Measurements from ENCODE around the gene USP9X.

USP9X gene

DNA sequence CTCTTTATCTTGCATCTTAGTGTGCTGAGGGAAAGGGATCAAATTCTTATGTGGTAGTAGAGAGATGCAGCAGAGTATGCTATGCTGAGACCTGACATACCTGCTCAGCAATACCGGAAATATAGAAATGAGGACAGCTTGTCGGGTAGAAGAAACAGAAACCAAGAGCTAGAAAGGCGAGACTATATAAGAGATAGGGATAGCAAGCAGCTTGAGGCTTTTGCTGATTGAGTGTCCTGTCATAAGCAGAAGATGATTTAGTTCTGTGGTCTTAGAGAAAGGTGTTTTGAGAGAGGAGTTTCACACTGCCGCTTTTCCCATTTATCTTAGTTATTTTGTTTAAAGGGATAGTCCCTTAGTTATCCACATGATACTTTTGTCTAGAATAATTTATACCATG lies 31.7 kb downstream of the USP9X start:
- H3K27ac ChIP-seq, result peak overlapping the region; percentile 29
- no peaks in the 10 kb centered on the region for H3K27me3 ChIP-seq (ENCODE audit: control insufficient read depth, insufficient read depth, low read length)
- H3K36me3 ChIP-seq (ENCODE audit: control insufficient read depth, insufficient read depth, low read length), result no peaks in the 10 kb centered on the region
- no peak overlapping the region for H2AFZ ChIP-seq
- no peaks in the 10 kb centered on the region for H3K9me3 ChIP-seq (ENCODE audit: control insufficient read depth, low read length)
- H3K4me3 ChIP-seq (ENCODE audit: low read depth, low read length), result no peak overlapping the region
- peaks cover 29% of the 10 kb centered on the region for H3K79me2 ChIP-seq
- H3K4me1 ChIP-seq, result peaks cover 7% of the 10 kb centered on the region
- TF ChIP-seq, protein P1, sequence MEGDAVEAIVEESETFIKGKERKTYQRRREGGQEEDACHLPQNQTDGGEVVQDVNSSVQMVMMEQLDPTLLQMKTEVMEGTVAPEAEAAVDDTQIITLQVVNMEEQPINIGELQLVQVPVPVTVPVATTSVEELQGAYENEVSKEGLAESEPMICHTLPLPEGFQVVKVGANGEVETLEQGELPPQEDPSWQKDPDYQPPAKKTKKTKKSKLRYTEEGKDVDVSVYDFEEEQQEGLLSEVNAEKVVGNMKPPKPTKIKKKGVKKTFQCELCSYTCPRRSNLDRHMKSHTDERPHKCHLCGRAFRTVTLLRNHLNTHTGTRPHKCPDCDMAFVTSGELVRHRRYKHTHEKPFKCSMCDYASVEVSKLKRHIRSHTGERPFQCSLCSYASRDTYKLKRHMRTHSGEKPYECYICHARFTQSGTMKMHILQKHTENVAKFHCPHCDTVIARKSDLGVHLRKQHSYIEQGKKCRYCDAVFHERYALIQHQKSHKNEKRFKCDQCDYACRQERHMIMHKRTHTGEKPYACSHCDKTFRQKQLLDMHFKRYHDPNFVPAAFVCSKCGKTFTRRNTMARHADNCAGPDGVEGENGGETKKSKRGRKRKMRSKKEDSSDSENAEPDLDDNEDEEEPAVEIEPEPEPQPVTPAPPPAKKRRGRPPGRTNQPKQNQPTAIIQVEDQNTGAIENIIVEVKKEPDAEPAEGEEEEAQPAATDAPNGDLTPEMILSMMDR (IDR thresholded peaks at IDR 0.05), result no peak
- H3K9ac ChIP-seq, result no peak overlapping the region
- H3K4me2 ChIP-seq (ENCODE audit: low read length), result peak overlapping the region; percentile 59

DNA sequence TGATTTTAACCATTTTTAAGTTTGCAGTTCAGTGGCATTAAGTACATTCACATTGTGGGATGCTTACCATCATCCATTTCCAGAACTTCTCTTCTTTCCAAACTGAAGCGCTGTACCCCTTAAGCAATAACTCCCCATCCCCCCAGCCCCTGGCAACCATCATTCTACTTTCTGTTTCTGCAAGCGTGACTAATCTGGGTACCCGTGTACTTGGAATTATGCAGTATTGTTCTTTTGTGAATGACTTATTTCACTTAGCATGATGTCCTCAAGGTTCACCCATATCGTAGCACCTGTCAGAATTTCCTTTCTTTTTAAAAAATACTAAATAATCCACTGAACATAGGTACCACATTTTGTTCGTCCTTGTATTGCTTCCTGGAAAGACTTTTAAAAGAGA lies 32.9 kb downstream of the USP9X start:
- H3K27me3 ChIP-seq (ENCODE audit: control insufficient read depth, insufficient read depth, low read length), result no peaks in the 10 kb centered on the region
- peaks cover 36% of the 10 kb centered on the region for H3K79me2 ChIP-seq
- H3K9me3 ChIP-seq (ENCODE audit: control insufficient read depth, low read length), result no peaks in the 10 kb centered on the region
- no peak overlapping the region for H2AFZ ChIP-seq
- no peak overlapping the region for H3K4me2 ChIP-seq (ENCODE audit: low read length)
- no peak overlapping the region for H3K27ac ChIP-seq
- peaks cover 9% of the 10 kb centered on the region for H3K4me1 ChIP-seq
- TF ChIP-seq, protein P1 (IDR thresholded peaks at IDR 0.05), result no peak
- no peak overlapping the region for H3K4me3 ChIP-seq (ENCODE audit: low read depth, low read length)
- no peak overlapping the region for H3K9ac ChIP-seq
- no peaks in the 10 kb centered on the region for H3K36me3 ChIP-seq (ENCODE audit: control insufficient read depth, insufficient read depth, low read length)

DNA sequence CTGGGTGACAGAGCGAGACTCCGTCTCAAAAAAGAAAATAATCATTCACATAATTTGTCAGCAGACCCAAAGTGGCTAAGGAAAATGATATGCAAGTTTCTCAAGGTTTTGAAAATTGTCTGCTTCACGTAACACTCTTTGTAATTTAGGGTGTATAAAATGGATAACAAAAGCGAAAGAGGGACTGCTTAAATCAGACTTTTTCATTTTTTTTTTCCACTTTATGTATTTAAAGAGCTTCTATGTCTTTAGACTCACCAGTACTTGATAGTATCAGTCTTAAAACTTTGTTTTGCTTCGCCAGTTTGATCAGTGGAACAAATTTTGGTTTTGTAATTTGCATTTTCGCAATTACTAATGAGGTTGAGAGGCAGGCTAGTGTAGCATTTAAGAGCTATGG lies 34.6 kb downstream of the USP9X start:
- TF ChIP-seq, protein P1 (IDR thresholded peaks at IDR 0.05), result no peak
- no peak overlapping the region for H3K9ac ChIP-seq
- H3K4me3 ChIP-seq (ENCODE audit: low read depth, low read length), result no peak overlapping the region
- H3K27ac ChIP-seq, result no peak overlapping the region
- no peak overlapping the region for H3K4me2 ChIP-seq (ENCODE audit: low read length)
- no peaks in the 10 kb centered on the region for H3K9me3 ChIP-seq (ENCODE audit: control insufficient read depth, low read length)
- H3K36me3 ChIP-seq (ENCODE audit: control insufficient read depth, insufficient read depth, low read length), result no peaks in the 10 kb centered on the region
- no peak overlapping the region for H2AFZ ChIP-seq
- peaks cover 9% of the 10 kb centered on the region for H3K4me1 ChIP-seq
- H3K79me2 ChIP-seq, result peaks cover 40% of the 10 kb centered on the region
- H3K27me3 ChIP-seq (ENCODE audit: control insufficient read depth, insufficient read depth, low read length), result no peaks in the 10 kb centered on the region

DNA sequence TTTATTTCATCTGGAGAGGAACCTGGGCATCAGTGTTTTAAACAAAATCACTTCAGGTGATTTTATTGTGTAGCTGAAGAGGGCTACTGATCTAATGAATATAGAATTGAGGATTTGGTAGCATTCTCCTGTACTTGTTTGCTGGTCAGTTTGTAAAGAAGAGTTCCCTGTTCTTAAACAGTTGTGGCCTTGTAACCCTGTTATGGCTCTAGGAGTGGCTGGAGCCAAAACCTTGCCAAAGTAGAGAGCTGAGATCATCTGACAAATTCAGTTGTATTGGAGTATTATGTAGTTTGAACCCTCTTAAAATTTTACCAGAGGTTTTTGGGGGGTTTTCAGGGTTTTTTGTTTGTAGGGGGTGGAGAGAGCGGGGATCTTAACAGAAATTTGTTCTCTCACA lies 36.5 kb downstream of the USP9X start:
- TF ChIP-seq, protein P1 (IDR thresholded peaks at IDR 0.05), result no peak
- H3K36me3 ChIP-seq (ENCODE audit: control insufficient read depth, insufficient read depth, low read length), result no peaks in the 10 kb centered on the region
- no peak overlapping the region for H2AFZ ChIP-seq
- H3K4me1 ChIP-seq, result peaks cover 6% of the 10 kb centered on the region
- no peak overlapping the region for H3K9ac ChIP-seq
- H3K79me2 ChIP-seq, result peaks cover 36% of the 10 kb centered on the region
- H3K4me2 ChIP-seq (ENCODE audit: low read length), result no peak overlapping the region
- H3K9me3 ChIP-seq (ENCODE audit: control insufficient read depth, low read length), result no peaks in the 10 kb centered on the region
- no peak overlapping the region for H3K27ac ChIP-seq
- H3K4me3 ChIP-seq (ENCODE audit: low read depth, low read length), result no peak overlapping the region
- H3K27me3 ChIP-seq (ENCODE audit: control insufficient read depth, insufficient read depth, low read length), result no peaks in the 10 kb centered on the region

DNA sequence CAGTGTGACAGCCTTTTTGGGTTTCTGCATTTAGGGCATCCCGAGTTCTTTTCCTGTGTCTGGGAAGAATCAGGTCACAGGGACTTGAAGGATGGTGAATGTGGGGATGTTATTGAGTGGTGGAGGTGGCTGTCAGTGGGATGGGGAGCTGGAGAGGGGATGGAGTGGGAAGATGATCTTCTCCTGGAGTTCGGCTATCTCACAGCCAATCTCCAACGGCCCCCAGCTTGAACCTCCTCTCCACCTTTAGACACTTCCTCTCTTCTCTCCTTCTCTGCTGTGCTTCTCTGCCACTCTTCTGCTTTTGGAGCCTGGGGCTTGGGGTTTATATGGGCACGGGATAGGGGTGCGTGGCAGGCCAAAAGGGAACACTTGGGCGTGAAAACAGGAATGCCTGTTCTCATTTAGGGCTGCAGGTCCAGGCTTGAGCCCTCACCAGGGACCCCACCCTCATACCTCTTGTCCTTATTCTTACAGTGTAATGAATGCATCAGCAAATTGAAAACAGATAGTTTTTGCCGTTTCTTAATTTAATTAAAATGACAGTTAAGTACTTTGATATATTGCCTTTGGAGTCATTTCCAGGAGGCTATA lies 37.5 kb downstream of the USP9X start:
- H3K4me1 ChIP-seq, result peaks cover 6% of the 10 kb centered on the region
- no peaks in the 10 kb centered on the region for H3K9me3 ChIP-seq (ENCODE audit: control insufficient read depth, low read length)
- H3K79me2 ChIP-seq, result peaks cover 36% of the 10 kb centered on the region
- H3K4me3 ChIP-seq (ENCODE audit: low read depth, low read length), result no peak overlapping the region
- no peak overlapping the region for H3K9ac ChIP-seq
- no peak overlapping the region for H3K27ac ChIP-seq
- H3K36me3 ChIP-seq (ENCODE audit: control insufficient read depth, insufficient read depth, low read length), result no peaks in the 10 kb centered on the region
- no peak overlapping the region for H2AFZ ChIP-seq
- H3K4me2 ChIP-seq (ENCODE audit: low read length), result no peak overlapping the region
- H3K27me3 ChIP-seq (ENCODE audit: control insufficient read depth, insufficient read depth, low read length), result no peaks in the 10 kb centered on the region
- TF ChIP-seq, protein P1 (IDR thresholded peaks at IDR 0.05), result no peak
